NCI-H2107 (cell line): ENCODE data around the gene PLS3.

Experiments used
- DNase-seq: peaks from one replicate; lab custom pipeline; 2025; lab: John Stamatoyannopoulos, UW

Gene PLS3

DNA sequence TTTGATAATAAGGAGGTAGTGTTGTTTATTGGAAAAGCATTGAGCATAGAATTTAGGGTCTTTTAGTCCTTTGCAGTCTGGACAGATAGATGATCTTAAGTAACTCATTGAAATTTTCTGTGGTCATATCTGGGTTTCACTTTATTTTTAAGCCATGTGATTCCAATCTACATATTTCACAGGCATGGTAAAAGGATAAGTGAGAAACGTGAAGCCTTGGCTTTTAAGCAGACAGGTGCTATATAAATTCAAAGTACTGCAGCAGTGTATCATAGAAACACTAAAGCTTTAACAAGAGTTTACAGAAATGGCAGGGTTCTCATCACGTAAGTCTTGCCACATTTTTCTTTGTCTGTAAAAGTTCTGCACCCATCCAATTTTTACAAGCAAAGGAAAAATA, 4.9 kb downstream of the PLS3 start:
- DNase-seq = no peak

DNA sequence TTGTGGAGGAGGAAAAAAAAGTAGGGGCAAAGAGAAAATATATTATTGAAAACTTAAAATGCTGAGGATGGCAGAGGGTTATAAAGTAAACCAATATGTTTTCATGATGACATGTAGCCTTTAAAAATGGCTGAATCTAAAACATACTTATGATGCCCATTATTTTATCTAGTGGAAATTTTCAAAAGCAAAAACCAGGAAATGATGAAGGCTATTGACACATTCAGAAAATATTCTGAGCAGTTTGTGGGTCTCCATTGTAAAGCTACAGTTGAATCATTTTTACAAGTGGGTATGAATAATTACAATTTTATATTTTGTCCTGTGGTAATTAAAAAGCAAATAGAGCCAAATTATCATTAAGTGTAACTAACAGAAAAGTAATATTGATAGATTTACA, 10.7 kb downstream of the PLS3 start:
- no peak for DNase-seq

DNA sequence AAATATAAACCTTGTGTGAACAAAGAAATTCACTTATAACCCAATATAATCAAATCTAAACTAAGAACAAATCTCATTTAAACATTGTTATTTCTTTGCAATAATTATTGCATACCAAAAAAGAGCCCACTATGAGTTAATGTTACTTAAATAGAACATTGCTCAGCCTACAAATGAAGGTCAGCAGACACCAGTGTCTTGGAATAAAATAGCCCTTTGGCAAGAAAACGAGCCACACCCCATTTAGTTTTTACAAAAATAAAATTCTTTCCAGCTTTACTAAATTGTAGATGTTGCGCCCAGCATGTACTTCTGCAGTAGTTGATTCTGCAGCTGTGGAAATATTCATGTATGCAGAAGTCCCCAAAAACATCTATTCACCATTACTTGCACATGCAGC, 12.2 kb downstream of the PLS3 start:
- DNase-seq = no peak

DNA sequence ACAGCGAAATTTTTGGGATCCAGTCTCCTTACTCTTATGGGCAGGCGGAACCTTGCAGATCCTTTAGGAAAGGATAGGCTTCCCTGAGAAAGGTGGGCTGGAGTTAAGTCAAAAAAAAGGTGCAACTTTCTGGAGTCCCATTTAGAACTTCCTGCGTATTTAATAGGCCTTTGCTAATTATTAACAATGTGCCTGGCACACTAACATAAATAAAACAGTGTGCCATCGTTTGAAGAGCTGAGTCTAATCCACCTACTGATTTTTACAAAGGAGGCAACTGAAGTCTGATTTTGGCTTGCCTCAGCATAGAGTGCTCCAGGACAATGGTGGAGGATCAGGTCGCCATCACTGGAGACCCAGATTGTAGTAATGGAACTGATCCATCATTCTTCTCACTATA, 15.7 kb downstream of the PLS3 start:
- no peak for DNase-seq

DNA sequence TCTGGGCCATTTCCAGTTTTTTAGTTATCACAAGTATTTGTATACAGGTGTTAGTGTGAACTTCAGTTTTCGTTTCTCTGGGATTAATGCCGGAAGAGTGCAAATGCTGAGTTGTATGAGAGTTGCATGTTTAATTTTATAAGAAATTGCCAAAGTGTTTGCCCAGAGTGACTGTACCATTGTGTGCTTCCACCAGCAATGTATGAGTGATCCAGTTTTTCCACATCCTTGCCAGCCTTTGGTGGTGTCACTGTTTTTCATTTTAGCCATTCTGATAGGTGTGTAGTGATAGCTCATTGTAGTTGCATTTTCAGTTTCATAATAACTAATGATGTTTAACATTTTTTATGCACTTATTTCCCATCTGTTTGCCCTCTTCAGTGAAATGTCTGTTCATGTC, 18.4 kb downstream of the PLS3 start:
- no peak for DNase-seq

DNA sequence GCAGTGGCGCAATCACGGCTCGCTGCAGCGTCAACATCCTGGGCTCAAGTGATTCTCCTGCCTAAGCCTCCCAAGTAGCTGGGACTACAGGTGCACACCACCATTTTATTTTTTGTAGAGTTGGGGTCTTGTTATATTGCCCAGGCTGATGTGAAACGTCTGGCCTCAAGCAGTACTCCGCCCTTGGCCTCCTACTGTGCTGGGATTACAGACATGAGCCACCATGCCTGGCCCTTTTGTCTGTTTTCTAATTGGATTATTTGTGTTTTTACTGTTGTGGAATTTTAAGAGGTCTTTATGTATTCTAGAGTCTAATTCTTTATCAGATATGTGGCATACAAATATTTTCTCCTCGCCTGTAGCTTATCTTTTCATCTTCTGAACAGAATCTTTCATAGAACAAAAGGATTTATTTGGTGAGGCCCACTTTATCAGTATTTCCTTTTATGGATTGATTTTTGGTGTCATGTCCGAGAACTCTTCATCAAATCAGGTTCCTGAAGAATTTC, 18.9 kb downstream of the PLS3 start:
- no peak for DNase-seq

DNA sequence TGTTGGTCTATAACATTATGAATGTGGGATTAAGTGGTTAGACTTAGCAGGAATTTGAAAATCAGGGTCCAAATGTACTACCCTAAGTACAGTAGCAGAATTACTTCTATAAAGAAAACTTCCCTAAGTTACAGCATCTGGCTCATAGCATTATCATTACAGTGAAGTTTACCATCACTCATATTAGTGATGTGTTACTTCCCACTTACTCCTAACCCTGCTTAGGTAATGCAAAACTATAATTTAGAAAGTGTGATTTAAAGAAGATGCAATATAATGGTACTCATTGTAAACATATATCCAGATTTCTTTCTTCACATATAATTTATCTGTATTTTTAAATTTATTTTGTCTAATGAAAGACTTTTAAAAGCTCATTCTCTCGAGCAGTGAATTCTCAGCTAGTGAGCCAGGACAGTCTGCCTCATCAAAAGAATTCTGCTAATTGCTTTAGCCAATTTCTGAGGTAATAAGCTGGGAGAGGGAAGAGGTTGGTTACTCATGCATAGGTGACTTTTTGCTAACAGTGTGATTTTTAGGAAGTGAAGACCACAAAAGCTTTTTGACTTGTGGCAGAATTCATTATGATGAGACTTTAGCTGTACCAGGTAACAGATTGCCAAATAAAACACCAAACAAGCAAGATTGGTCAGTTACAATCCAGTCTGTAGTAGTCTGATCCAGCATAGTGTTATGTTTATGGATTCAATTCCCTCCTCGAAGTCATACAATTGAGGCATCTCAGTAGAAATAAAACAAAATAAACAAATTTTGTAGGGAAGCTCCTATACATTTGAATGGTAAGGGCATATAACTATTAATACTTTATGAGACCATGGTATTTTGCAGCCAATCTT, 21.0 kb downstream of the PLS3 start:
- no peak for DNase-seq

DNA sequence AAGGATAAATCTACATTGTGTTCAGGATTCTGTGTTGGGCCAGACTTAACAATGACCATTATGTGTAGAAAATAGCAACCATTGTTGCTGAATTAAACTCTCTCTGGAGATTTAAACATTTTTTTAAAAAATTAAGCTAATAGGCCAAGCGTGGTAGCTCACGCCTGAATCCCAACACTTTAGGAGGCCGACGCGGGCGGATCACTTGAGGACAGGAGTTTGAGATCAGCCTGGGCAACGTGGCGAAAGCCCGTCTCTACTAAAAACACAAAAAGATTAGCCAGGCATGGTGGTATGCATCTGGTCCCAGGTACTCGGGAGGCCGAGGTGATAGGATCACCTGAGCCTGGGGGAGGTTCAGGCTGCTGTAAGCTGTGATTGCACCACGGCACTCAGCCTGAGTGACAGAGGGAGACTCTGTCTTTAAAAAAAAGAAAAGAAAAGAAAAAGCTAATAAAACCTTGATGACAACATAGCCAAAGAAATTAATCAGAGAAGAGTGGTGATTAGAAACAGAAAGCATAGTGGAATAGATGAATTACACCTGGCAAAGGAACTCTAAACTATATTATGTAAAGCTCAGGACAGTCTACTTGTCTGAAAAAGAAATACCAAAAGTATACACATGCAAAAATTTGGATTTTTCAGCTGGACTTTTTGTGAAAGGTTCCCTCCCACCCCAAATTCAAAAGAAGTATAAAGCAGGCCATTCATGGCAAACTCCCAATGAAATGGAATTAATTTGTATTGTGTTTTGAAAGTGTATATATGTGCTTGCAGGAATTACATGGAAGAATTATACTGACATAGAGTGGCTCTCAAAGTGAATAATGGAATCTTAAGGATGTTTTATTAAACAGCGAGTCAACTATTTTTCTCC, 21.9 kb downstream of the PLS3 start:
- no peak for DNase-seq

DNA sequence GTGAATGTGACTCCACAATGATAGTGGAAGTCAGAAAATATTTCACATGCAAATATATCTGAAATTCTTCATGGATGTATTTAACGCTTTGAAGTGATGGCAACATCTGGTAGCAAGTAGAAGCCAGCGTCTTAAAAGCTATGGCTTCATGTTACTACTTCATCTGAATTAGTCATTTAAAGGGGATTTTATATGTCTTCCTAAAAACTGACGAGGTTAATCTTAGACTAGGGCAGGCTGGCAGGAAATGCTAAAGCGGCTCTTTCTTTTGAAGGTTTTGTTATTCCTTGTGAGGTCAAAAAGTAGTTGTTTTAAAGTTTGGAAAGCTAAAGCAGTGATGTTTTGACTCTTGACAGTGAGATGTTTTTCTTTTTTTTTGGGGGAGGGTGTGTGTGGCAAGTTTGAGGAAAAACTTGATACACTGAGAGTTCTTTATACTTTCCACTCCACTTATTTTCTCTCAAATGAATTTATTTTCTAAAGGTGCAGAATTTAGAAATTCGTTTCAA, 22.6 kb downstream of the PLS3 start:
- DNase-seq = no peak

DNA sequence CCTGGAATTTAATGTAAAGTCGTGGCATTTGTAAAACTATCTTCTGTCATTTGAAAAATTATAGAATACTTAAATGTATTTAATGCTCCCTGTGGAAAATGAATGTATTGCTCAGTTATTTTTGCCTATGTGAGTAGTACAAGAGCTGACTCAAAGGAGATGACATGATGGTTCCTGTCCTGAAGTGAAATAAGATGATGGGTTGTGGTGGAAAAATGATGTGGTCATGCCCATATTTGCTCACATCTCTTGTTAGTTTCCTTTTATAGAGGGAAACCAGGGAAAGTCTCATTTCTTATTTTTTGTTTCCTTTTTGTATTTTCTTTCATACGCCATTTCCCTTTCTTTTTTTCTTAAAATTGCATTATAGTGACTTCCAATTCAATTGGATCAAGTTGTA, 23.7 kb downstream of the PLS3 start:
- no peak for DNase-seq

DNA sequence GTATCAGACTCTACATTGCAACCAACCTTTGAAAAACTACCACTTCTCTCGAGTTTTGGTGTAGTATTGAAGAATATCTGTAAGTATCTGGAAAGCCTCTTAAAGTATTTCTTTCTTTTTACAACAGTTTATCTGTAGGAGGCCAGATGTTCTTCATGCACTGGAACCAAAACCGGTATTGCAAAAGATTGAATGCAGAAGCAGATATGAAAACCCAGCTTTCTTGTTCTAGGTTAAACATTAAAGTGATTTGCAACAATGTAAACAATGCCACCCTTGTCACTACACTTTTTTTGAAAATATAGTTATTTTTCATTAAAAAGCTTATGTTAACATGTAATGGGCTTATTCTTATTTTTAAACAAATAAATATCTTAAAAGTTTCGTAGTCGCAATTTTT, 27.2 kb downstream of the PLS3 start:
- no peak for DNase-seq

DNA sequence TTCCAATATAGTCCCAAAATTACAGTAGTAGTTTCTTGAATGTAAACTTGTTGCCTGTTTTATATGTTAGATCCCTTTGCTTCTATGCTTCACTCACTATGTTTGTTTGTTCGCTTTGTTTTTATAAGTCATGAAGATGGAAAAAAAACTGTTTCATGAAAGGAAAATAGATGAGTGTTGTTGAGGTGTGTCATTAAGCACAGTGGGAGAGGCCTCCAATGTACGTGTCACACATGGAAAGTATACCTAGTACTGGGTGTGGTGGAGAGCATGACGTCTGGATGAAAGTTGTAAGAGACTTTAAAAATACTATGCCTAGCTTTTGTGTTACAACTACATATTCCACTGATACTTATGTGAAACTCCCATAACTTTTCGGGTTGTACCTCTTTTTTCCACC, 28.4 kb downstream of the PLS3 start:
- no peak for DNase-seq

DNA sequence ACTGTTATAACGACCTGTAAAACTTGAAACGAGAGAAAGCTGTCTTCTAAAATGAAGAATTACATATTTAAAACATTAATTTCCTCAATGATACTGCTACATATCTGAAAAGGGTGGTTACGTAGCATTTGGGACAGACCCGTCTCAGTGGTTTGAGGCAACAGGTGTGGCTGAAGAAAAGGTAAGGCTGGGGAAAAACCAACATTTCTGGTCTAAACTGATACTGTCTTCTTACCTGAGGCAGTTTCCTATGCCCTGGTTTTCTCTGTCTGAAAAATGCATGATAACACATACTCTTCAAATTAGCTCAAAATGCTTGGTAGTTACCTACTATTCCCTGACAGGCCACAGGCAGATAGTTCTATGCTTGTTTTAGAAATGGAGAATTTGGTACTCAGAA, 30.4 kb downstream of the PLS3 start:
- DNase-seq = no peak

DNA sequence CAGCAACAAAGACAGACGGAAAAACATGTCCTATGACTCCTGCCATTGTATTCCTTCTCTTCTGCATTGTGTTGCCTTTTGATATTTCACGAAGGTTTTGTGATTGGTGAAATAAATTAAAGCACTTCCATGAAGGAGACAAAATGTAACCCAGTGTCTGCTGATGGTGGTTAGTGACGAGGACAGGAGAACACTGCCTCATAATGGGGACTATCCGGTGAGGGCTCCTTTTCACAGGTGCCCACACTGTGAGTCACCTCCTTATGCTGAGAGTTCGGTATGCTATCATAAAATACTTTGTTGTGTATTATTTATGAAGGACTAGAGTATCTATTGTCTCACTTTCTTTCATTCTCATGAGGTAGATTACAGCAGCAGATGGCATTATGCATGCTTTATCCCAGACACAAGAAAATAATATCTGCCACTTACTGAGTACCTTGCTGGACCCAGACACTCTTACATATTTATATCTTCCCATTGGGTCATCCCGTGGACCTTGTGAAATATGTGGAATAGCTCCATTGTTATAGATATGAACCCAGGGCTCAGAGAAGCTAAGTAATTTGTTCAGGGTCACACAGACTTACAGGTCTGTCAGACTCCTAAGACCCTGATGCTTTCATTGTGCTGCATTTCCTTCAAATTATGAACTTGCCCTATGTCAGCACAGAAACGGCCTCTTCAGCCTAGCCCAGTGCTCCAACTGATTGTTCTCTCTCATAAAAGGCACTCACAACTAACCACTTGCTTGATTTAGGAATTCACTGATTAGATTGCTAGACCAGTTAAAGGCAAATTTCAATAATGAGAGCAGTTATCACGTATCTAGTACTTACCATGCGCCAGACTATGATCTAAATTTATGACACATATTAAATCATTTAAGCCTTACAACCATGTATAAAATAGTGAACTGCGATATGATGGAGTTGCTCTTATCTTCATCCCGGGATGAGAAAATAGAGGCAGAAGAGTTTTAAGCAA, 31.2 kb downstream of the PLS3 start:
- DNase-seq = no peak

DNA sequence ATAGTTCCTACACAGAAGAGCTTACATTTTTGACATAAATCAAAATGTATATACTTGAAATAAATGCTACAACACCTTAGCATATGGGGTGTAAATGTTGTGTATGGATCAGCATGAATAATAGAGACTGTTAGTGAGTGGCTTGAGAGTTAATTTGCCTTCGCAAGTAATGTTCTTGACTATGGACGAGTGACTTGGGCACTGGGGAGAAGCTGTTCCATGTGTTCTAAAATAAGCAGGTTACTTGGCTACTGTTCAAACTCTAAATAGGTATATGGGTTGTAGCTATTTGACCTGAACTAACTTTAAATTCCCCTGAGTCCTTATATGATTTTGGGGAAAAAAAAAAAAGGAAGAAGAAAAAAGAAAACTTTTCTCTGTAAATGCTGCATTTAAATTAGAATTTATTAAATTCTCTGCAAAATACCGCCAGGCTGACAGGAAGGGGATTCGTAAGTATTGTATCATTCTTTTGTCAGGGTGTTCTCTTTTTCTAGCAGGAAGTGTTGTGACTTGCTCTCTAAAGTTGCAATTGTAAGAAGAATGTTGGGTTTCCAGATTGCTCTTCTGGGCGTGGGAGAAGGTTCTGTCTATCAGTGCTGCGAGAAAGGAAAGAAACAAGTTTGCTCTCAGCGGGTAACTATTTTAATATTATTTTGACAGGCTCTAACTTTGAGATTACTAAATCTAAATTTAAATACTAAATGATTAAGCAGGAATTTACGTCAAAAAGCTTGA, 32.2 kb downstream of the PLS3 start:
- no peak for DNase-seq

DNA sequence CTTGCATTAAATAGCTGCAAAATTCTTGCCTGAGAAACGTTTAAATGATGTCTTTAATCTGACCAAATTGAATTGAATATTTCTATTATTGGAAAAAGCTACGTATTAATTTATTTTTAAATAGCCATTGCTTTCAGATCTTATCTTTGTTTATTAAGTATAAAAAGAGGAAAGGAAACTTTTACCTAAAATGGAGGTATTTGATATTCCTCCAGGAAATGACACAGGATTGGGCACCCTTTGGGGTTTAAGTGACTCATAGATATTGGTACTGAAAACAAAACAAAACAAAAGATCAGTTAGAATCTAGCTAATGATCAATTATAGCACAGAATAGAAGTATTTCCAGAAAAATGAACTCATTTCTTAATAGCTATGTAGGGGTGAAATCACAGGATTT, 34.1 kb downstream of the PLS3 start:
- no peak for DNase-seq

DNA sequence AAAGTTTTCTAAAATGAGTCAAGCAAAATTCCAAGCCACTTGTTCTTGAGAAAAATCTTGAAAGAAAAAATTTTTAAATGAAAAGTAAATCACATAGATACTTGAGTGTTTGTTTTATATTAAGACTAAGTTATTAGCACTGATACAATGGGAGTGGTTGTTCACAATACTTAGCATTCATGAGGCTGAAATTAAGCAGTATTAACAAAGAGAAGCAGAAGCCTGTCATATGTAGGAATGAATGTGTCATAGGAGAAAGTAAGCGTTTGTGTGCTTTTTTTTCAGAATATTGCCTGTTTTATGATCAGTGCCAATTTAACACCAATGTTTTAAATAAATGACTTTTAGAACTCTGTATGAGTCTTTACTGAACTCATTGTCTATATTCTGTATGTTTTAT, 37.6 kb downstream of the PLS3 start:
- DNase-seq = no peak

DNA sequence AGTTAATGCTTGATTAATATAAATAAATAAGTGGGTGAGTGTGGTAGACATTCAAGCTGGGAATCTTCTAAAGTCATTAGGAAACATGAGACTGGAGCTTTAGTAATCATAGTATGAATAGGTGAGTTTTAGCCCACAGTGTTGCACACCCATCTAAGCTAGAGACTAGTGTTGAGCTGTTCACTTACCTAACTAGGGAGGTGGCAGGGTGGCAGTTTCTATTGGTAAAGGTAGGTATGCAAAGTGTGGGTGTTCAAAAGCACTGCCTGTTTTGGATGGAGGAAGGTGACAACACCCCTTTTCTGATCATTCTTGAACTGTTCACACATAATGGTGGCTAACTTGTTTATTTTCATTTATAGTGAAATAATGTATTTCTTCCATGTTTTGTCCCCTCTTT, 41.3 kb downstream of the PLS3 start:
- DNase-seq = no peak

DNA sequence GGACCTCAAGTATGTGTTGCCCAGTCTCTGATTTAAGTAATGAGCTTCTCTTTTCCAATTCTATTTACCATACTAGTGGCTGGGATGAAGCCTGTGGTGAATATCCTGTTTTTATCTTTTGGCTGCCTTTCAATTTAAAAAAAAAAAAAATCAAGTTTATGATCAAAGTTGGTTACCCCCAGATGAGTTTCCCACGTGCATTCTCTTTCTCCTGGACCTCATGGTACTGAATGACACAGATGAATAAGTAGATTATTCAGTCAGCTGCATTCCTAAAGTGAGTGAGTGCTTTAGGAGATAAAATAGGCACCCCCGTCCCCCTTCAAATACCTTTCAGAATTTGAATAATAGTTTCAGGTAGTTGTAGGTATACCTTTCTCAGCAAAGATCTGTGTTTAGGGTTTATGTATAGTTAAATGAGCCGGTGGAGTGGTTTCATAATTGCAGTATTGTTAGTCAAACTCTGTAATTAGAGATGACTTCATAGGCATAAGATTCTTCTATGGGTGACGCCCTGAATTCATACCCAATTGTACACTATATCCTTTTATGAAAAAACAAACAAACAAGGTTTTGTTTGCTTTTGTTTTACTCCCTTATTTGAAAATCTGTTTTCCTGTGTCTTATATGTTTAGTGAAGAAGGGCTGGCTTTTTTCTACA, 41.9 kb downstream of the PLS3 start:
- DNase-seq = no peak

DNA sequence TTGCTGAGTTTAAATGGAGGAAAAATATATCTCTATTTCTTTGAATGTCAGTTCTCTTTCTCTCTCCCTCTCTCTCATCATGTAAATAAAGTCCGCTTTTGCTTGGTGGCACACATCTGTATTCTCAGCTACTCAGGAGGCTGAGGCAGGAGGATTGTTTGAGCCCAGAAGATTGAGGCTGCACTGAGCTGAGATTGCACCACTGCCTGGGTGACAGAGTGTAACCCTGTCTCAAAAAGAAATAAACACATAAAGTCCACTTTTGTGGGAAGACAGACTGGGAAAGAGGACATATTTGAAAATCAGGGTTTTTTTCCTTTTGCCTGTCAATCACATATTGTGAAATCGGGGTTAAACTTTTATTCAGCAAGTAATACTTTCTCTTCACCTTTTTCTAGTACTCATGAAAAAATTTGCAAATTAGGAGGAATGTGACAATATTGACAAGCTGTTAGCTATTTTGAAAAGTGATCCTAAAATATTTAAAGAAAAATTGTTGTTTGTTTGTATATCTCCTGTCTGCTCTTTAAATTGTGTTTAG, 42.6 kb downstream of the PLS3 start:
- no peak for DNase-seq
